ENCODE results near the gene AGAP1. TPM values are rescaled to one million over a fixed set of nuclear protein-coding genes. Genes with fewer than 3 reads are reported as not detected.

AGAP1 gene
- total RNA-seq, 1 donor from 2014 or later, result 20.4 TPM

DNA sequence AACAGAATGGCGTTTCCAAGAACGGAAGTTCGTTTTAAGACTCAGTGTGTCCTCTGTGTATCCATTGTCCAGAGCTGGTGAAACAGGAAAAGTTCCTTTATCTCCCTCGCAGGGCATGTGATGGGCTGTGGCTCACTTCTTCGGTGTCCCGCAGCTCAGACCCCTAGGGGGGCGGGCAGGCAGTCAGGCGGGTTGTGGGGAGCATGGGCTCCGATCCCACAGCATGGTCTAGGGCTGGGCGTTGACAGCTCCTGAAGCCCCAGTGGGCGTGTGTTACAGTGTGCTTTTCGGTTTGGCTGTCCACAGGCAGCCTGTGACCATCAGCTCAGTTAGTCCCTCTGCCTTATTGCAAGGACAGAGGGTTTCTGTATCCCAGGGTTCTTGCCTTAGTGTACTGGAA is 319.6 kb downstream of the AGAP1 start:
- Mint-ChIP-seq H3K27me3 (ENCODE audit: insufficient read depth, low read depth) (peaks cover 2% of the 10 kb centered on the region), H3K36me3 (peaks cover 41% of the 10 kb centered on the region), H3K9me3 (no peaks in the 10 kb centered on the region), H3K4me3 (no peak overlapping the region), H3K27ac (no peak overlapping the region), H3K4me1 (peaks cover 9% of the 10 kb centered on the region)
- TF ChIP-seq EZH2phosphoT487 (IDR thresholded peaks at IDR 0.05), result no peak
- TF ChIP-seq, protein P1, sequence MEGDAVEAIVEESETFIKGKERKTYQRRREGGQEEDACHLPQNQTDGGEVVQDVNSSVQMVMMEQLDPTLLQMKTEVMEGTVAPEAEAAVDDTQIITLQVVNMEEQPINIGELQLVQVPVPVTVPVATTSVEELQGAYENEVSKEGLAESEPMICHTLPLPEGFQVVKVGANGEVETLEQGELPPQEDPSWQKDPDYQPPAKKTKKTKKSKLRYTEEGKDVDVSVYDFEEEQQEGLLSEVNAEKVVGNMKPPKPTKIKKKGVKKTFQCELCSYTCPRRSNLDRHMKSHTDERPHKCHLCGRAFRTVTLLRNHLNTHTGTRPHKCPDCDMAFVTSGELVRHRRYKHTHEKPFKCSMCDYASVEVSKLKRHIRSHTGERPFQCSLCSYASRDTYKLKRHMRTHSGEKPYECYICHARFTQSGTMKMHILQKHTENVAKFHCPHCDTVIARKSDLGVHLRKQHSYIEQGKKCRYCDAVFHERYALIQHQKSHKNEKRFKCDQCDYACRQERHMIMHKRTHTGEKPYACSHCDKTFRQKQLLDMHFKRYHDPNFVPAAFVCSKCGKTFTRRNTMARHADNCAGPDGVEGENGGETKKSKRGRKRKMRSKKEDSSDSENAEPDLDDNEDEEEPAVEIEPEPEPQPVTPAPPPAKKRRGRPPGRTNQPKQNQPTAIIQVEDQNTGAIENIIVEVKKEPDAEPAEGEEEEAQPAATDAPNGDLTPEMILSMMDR (IDR thresholded peaks at IDR 0.05), result no peak
- TF ChIP-seq EZH2 (IDR thresholded peaks at IDR 0.05), result no peak
- Histone ChIP-seq H3K9me3 (ENCODE audit: low read depth) (no peaks in the 10 kb centered on the region), H3F3A (ENCODE audit: low read depth) (no peaks in the 10 kb centered on the region), H3K4me3 (no peak overlapping the region), H3K79me2 (ENCODE audit: low read depth) (no peaks in the 10 kb centered on the region), H3K4me2 (no peak overlapping the region), H2AFZ (replicated peaks) (no peak overlapping the region), H3K4me1 (peaks cover 2% of the 10 kb centered on the region), H3K9ac (no peak overlapping the region), H3K27me3 (no peaks in the 10 kb centered on the region), H4K20me1 (ENCODE audit: low read depth) (peaks cover 38% of the 10 kb centered on the region), H3K27ac (no peak overlapping the region), H3K36me3 (no peaks in the 10 kb centered on the region)
- no peak for DNase-seq (ENCODE audit: low spot score)

DNA sequence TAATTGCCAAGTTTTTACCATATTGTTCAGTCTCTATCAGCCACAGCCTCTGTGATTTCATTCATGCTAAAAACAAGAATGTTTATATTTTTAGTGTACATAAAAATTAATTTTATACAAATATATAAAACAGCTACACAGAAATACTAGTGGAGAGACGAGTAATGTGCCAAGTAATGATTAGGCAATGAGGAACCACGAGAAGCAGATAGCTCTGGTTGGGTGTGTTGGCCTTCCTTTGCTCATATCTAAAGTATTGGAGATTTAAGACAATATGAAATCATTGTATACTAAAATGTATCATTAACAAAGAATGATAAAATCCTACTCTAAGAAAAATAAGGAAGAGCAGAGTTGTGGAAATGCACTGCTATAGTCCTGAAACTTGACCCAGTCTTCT is 326.7 kb downstream of the AGAP1 start:
- no peak for DNase-seq (ENCODE audit: low spot score)
- TF ChIP-seq EZH2phosphoT487 (IDR thresholded peaks at IDR 0.05) (no peak), EZH2 (IDR thresholded peaks at IDR 0.05) (no peak)
- TF ChIP-seq, protein P1 (IDR thresholded peaks at IDR 0.05), result no peak
- no peaks in the 10 kb centered on the region for H3K79me2 ChIP-seq (ENCODE audit: low read depth)
- H3K4me3 Mint-ChIP-seq, result no peak overlapping the region
- H3K4me2 ChIP-seq, result no peak overlapping the region
- no peaks in the 10 kb centered on the region for H3K27me3 Mint-ChIP-seq (ENCODE audit: insufficient read depth, low read depth)
- H4K20me1 ChIP-seq (ENCODE audit: low read depth), result no peaks in the 10 kb centered on the region
- H3F3A ChIP-seq (ENCODE audit: low read depth), result no peaks in the 10 kb centered on the region
- no peak overlapping the region for H3K4me3 ChIP-seq
- peaks cover 18% of the 10 kb centered on the region for H3K36me3 Mint-ChIP-seq
- H3K4me1 Mint-ChIP-seq, result no peaks in the 10 kb centered on the region
- H3K27me3 ChIP-seq, result no peaks in the 10 kb centered on the region
- H3K36me3 ChIP-seq, result peaks cover 4% of the 10 kb centered on the region
- no peak overlapping the region for H2AFZ ChIP-seq (replicated peaks)
- H3K9me3 ChIP-seq (ENCODE audit: low read depth), result no peaks in the 10 kb centered on the region
- H3K27ac ChIP-seq, result no peak overlapping the region
- no peaks in the 10 kb centered on the region for H3K4me1 ChIP-seq
- no peak overlapping the region for H3K9ac ChIP-seq
- no peak overlapping the region for H3K27ac Mint-ChIP-seq
- no peaks in the 10 kb centered on the region for H3K9me3 Mint-ChIP-seq

GRCh38 chr2:235824331-235824730 is 330.5 kb downstream of the AGAP1 start:
- no peaks in the 10 kb centered on the region for H3K27me3 ChIP-seq
- no peak overlapping the region for H3K27ac ChIP-seq
- Mint-ChIP-seq H3K9me3 (no peaks in the 10 kb centered on the region), H3K4me1 (peaks cover 11% of the 10 kb centered on the region), H3K36me3 (peaks cover 28% of the 10 kb centered on the region), H3K4me3 (no peak overlapping the region), H3K27ac (no peak overlapping the region), H3K27me3 (ENCODE audit: insufficient read depth, low read depth) (no peaks in the 10 kb centered on the region)
- no peaks in the 10 kb centered on the region for H3F3A ChIP-seq (ENCODE audit: low read depth)
- H3K4me3 ChIP-seq, result no peak overlapping the region
- H3K9ac ChIP-seq, result no peak overlapping the region
- H3K79me2 ChIP-seq (ENCODE audit: low read depth), result no peaks in the 10 kb centered on the region
- H2AFZ ChIP-seq (replicated peaks), result no peak overlapping the region
- H3K4me1 ChIP-seq, result no peaks in the 10 kb centered on the region
- DNase-seq (ENCODE audit: low spot score), result no peak
- peaks cover 4% of the 10 kb centered on the region for H3K36me3 ChIP-seq
- H4K20me1 ChIP-seq (ENCODE audit: low read depth), result no peaks in the 10 kb centered on the region
- no peak overlapping the region for H3K4me2 ChIP-seq
- no peaks in the 10 kb centered on the region for H3K9me3 ChIP-seq (ENCODE audit: low read depth)
- TF ChIP-seq, protein P1 (IDR thresholded peaks at IDR 0.05), result no peak
- TF ChIP-seq EZH2 (IDR thresholded peaks at IDR 0.05), result no peak
- TF ChIP-seq EZH2phosphoT487 (IDR thresholded peaks at IDR 0.05), result no peak

Measured in neural progenitor cell (in vitro differentiated cells).